K562 (cell line): ENCODE measurements around the gene DCAF4. TPM values are rescaled to one million over a fixed set of nuclear protein-coding genes. Genes with fewer than 3 reads are reported as not detected.

ENCODE experiments used
- ATAC-seq: fragments of 200-7000 bp; cut with Tn5 transposase; 3 replicates; pipeline ENCODE4 v1.9.1; 2020; ENCODE audit warnings: moderate library complexity
- BruUV-seq: library from RNA; stranded (reverse); fragments of 400-500 nt; replicated peaks from 2 replicates; lab custom pipeline; 2021; lab: Mats Ljungman, UMichigan
- CTCF ChIA-PET: fragments of 300-600 bp; formaldehyde crosslinking; extraction: SDS; loops from one replicate; lab custom pipeline; 2021; ENCODE audit warnings: low intra/inter-chr PET ratio; lab: Yijun Ruan, JAX
- POLR2A ChIA-PET: fragments of 300-600, 350-650 bp; sonication (Branson Sonifier 250); formaldehyde crosslinking; extraction: SDS; loops from one replicate; lab custom pipeline; 2021; ENCODE audit warnings: antibody characterized with exemption, inconsistent platforms; lab: Yijun Ruan, JAX
- DNase-seq, 4 experiments: peaks; one replicate each; pipeline versions ENCODE4 v3.0.0 to v3.0.0-alpha.2; 2011 to 2018; ENCODE audit warnings: low spot score in 3 of 4, mixed read lengths in 3 of 4; ENCODE audit errors: extremely low read depth in 1 of 4
- FAIRE-seq: peaks from 2 replicates; lab custom pipeline; 2011; peaks lifted over from hg19 to GRCh38; lab: Jason Lieb, UNC
- H2AFZ ChIP-seq: 2 replicates; pipeline ENCODE4 v1.6.0; 2011; ENCODE audit warnings: low read depth, low read length, control low read depth, inconsistent platforms
- H3K27ac ChIP-seq: fragments of 200-600 bp; 3 replicates; pipeline ENCODE4 v1.8.0; 2011; ENCODE audit warnings: low read depth, mild to moderate bottlenecking, control low read depth, inconsistent platforms, low read length, moderate library complexity, mixed read lengths; ENCODE audit errors: extremely low read depth
- H3K27me3 ChIP-seq, 2 experiments: fragments of 300-600 bp in 1 of 2; 2 replicates in 1 of 2; 3 replicates in 1 of 2; pipeline versions ENCODE4 v1.6.0 to v1.8.0; 2011; ENCODE audit warnings: inconsistent platforms in 2 of 2, low read length in 2 of 2, mild to moderate bottlenecking in 1 of 2, mixed read lengths in 1 of 2, moderate library complexity in 1 of 2; ENCODE audit not compliant: control insufficient read depth in 2 of 2, insufficient read depth in 2 of 2
- H3K36me3 ChIP-seq: fragments of 300-600 bp; 3 replicates; pipeline ENCODE4 v1.8.0; 2011; ENCODE audit warnings: mild to moderate bottlenecking, low read length, inconsistent platforms; ENCODE audit not compliant: control insufficient read depth, insufficient read depth
- H3K4me1 ChIP-seq, 2 experiments: fragments of 200-600 bp in 1 of 2; replicated peaks in 1 of 2; 2 replicates in 1 of 2; 3 replicates in 1 of 2; pipeline versions ENCODE4 v1.5.1 to v1.8.0; 2011; ENCODE audit warnings: inconsistent platforms in 2 of 2, low read length in 2 of 2, mild to moderate bottlenecking in 1 of 2, mixed read lengths in 1 of 2, moderate library complexity in 1 of 2; ENCODE audit not compliant: control insufficient read depth in 2 of 2, insufficient read depth in 2 of 2
- H3K4me2 ChIP-seq: 2 replicates; pipeline ENCODE4 v1.6.1; 2011; ENCODE audit warnings: low read length, control low read depth, inconsistent platforms, mixed read lengths; ENCODE audit not compliant: insufficient read depth
- H3K4me3 ChIP-seq: fragments of 200-600 bp; sonication (generic), shearing (Covaris generic); 2 replicates; pipeline ENCODE4 v1.5.1; 2016; ENCODE audit warnings: control low read depth, inconsistent platforms
- H3K79me2 ChIP-seq: fragments of 200-600 bp; 3 replicates; pipeline ENCODE4 v1.8.0; 2011; ENCODE audit warnings: low read length, inconsistent platforms; ENCODE audit not compliant: control insufficient read depth, insufficient read depth
- H3K9ac ChIP-seq, 2 experiments: 2 replicates each; pipeline versions ENCODE4 v1.6.0 to v1.6.1; 2011; ENCODE audit warnings: low read depth in 2 of 2, low read length in 2 of 2, control low read depth in 1 of 2, inconsistent platforms in 1 of 2, mild to moderate bottlenecking in 1 of 2, mixed read lengths in 1 of 2; ENCODE audit not compliant: insufficient read depth in 1 of 2
- H3K9me1 ChIP-seq: one replicate; pipeline ENCODE4 v1.6.0; 2011; ENCODE audit warnings: inconsistent platforms, mild to moderate bottlenecking, low read length, moderate library complexity; ENCODE audit not compliant: control insufficient read depth, insufficient read depth
- H3K9me3 ChIP-seq: replicated peaks from 2 replicates; pipeline ENCODE4 v1.5.1; 2011; ENCODE audit warnings: low read depth, low read length, inconsistent platforms; ENCODE audit not compliant: control insufficient read depth, insufficient read depth
- H4K20me1 ChIP-seq: replicated peaks from 2 replicates; pipeline ENCODE4 v1.6.1; 2011; ENCODE audit warnings: low read length, inconsistent platforms, mixed read lengths; ENCODE audit not compliant: control insufficient read depth, insufficient read depth
- ATF3 ChIP-seq, 2 experiments: fragments of 450-650 bp in 1 of 2; sonication (generic) in 1 of 2; formaldehyde crosslinking in 1 of 2; IDR thresholded peaks in 1 of 2; conservative IDR thresholded peaks in 1 of 2; 2 replicates each; pipeline versions ENCODE4 v1.6.1 to v1.8.1; 2016 to 2023; ENCODE audit warnings: mild to moderate bottlenecking in 2 of 2, moderate library complexity in 2 of 2, inconsistent platforms in 1 of 2, missing genetic modification reagents in 1 of 2
- CEBPB ChIP-seq: fragments of 450-650 bp; IDR thresholded peaks from 2 replicates; pipeline ENCODE4 v1.6.1; 2016; ENCODE audit warnings: missing genetic modification characterization, missing compliant biosample characterization
- CEBPG ChIP-seq, 3 experiments: fragments of 200-800 bp in 1 of 3; sonication (Bioruptor generic) in 1 of 3; sonication (generic) in 1 of 3; formaldehyde crosslinking in 1 of 3; IDR thresholded peaks in 2 of 3; conservative IDR thresholded peaks in 1 of 3; 2 replicates each; pipeline versions ENCODE4 v1.6.1 to v1.8.0; 2016 to 2022; ENCODE audit warnings: missing compliant biosample characterization in 2 of 3, missing genetic modification characterization in 2 of 3, mild to moderate bottlenecking in 1 of 3, missing genetic modification reagents in 1 of 3
- CHD4 ChIP-seq: fragments of 200-600 bp; sonication (generic); IDR thresholded peaks from 3 replicates; pipeline ENCODE4 v1.6.1; 2012; ENCODE audit warnings: low read depth, mild to moderate bottlenecking, mixed read lengths, low read length, inconsistent platforms; ENCODE audit not compliant: insufficient read depth, insufficient replicate concordance, poor library complexity, severe bottlenecking
- ESRRA ChIP-seq: fragments of 450-650 bp; IDR thresholded peaks from 2 replicates; pipeline ENCODE4 v1.6.1; 2014; ENCODE audit warnings: low read depth, mild to moderate bottlenecking, moderate library complexity, borderline replicate concordance
- NR0B1 ChIP-seq: fragments of 450-650 bp; IDR thresholded peaks from one replicate; pipeline ENCODE4 v1.6.1; 2018; ENCODE audit warnings: mild to moderate bottlenecking, moderate library complexity; ENCODE audit not compliant: partially characterized antibody
- RFX1 ChIP-seq: fragments of 450-650 bp; IDR thresholded peaks from 2 replicates; pipeline ENCODE4 v1.6.1; 2016; ENCODE audit warnings: mild to moderate bottlenecking, moderate library complexity
- ZNF444 ChIP-seq: fragments of 250-450 bp; sonication (Bioruptor Pico); IDR thresholded peaks from 2 replicates; pipeline ENCODE4 v1.4.0; 2020; ENCODE audit warnings: mild to moderate bottlenecking, moderate library complexity
- WGBS: fragments of 100-300 bp; shearing (Covaris generic); methylation state at CpG from one replicate; pipeline ENCODE4 v1.1.6; 2016; ENCODE audit warnings: low coverage, mixed read lengths; ENCODE audit not compliant: insufficient coverage; ENCODE audit errors: missing lambda C conversion rate; 5-methylcytosine and 5-hydroxymethylcytosine counted together
- in situ Hi-C: fragments of 300-500 bp; cut with MboI; formaldehyde crosslinking; loops from 4 replicates; pipeline ENCODE4 v1.15.0; 2018; ENCODE audit warnings: inconsistent platforms, mixed read lengths
- intact Hi-C: fragments of 100-400 bp; cut with micrococcal nuclease; formaldehyde crosslinking; loops from 2 replicates; pipeline ENCODE4 v1.14.2; 2022
- polyA plus RNA-seq, 8 experiments: library from polyadenylated mRNA; depleted of rRNA in 4 of 8; stranded (reverse) in 5 of 8; unstranded in 3 of 8; fragments of >200 nt; fragmentation: Nextera tagmentation in 2 of 8; fragmentation: Illumina TruSeq in 1 of 8; extraction: Ambion mirVana in 2 of 8; extraction: Trizol in 1 of 8; gene quantifications; 2 replicates each; pipeline versions ENCODE4 v1.2.1 to v1.2.3, GENCODE V29; 2011 to 2014; ENCODE audit warnings: inconsistent platforms in 1 of 8, missing spikeins in 1 of 8
- total RNA-seq, 7 experiments: library from RNA; depleted of rRNA in 6 of 7; stranded (reverse); fragments of >200 nt in 6 of 7; fragmentation: Illumina TruSeq in 2 of 7; extraction: Trizol in 2 of 7; gene quantifications; 2 replicates each; pipeline versions ENCODE4 v1.2.1 to v1.2.3, GENCODE V29; 2011 to 2021; ENCODE audit warnings: low replicate concordance in 1 of 7

The DCAF4 gene
- total and polyA plus RNA-seq, 9 of the 15 experiments (the other 6 are each of a cell fraction or from before 2014, with no cell fraction given), result 2.7 to 49.2 (median 22.9) TPM

GRCh38 chr14:72913809-72914208 lies 12.5 kb upstream of the DCAF4 start:
- FAIRE-seq, result no peak
- in situ Hi-C loops, result no loop called here

More at GRCh38 chr14:72913809-72914208, 12.5 kb upstream of the DCAF4 start:
- no peak overlapping the region for H2AFZ ChIP-seq
- H3K4me1 ChIP-seq, result peaks cover 4 to 6% of the 10 kb centered on the region in 2 experiments; a peak in 3 of 5 replicates
- no TSS peak for BruUV-seq
- no peaks in the 10 kb centered on the region for H3K9me3 ChIP-seq
- intact Hi-C loops, result no loop called here
- no peak overlapping the region for H3K4me3 ChIP-seq
- no peak for ATAC-seq
- no peaks in the 10 kb centered on the region for H3K36me3 ChIP-seq
- no peak for DNase-seq
- CTCF ChIA-PET, result no interaction called here
- TF ChIP-seq RFX1 (no peak), CHD4 (no peak), ZNF444 (CRISPR knock-in tag) (no peak), NR0B1 (no peak), CEBPG (CRISPR knock-in tag; IDR thresholded peaks at IDR 0.05) (no peak), CEBPG (tag; conservative IDR thresholded peaks at IDR 0.05 in 1 of 2, IDR thresholded peaks at IDR 0.05 in 1 of 2) (peak; percentile 19 to 47; a peak in 1 of 4 replicates), ESRRA (peak; percentile 77), ATF3 (IDR thresholded peaks at IDR 0.05) (peak; percentile 59), ATF3 (CRISPR knock-in tag; conservative IDR thresholded peaks at IDR 0.05) (no peak), CEBPB (0 out of 2 replicates have a peak, but pooled peaks have one; percentile 12)
- H3K27me3 ChIP-seq, result no peaks in the 10 kb centered on the region
- no peaks in the 10 kb centered on the region for H4K20me1 ChIP-seq
- WGBS, result 7% methylated on average over 2 of the region's 2 CpGs
- H3K4me2 ChIP-seq, result no peak overlapping the region
- H3K79me2 ChIP-seq, result no peaks in the 10 kb centered on the region
- H3K9me1 ChIP-seq, result no peaks in the 10 kb centered on the region
- POLR2A ChIA-PET, result no interaction called here
- no peak overlapping the region for H3K9ac ChIP-seq
- no peak overlapping the region for H3K27ac ChIP-seq
